NK-92 treated with Interleukin-12 subunit alpha and Interleukin-12 subunit beta, amount 100 ng/mL, for 24 hours (cell line): ENCODE data around the gene FKTN.
"Not testable (repeated sequence)": the region's sequence is repeated elsewhere in the genome, so short reads cannot be mapped to it uniquely, and the experiment has no call there.

Experiments used
- DNase-seq: peaks from one replicate; lab custom pipeline; 2025; lab: John Stamatoyannopoulos, UW

Gene FKTN

DNA sequence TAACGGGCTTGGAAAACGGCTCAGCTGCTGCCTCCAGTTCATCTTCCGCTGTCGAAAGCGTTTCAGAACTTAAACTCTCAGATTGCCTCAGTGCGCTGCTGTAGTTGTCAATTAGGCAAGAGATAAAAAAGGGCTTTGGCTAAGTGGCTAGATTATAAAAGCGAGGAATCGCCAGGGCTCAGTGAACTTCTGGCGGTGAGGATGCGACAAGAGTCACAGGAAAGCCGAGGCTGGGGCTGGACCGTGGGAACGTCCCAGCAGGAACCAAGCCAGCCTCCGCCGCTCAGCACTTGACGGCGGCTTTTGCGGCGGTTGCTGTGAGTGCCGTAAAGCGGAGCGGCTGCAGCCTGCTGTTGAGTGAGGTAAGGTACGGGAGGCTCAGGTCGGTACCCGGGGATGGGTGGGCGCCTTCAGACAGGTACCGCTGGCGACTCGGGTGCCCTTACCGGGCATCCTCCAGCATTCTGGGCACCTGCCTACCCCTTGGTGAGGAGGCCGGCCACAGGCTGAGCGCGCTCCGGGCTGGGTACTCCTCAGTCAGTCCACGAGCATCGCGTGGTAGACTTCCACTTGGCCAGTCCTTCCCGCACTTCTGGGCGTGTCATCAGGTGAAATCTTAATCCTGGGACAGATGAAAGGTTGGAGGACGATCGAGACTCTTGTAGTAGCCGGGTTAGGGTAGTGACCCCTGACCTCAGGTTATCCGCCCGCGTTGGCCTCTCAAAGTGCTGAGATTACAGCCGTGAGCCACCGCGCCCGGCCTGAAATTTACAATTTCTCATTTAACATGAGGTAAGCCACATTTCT is at the start of gene FKTN:
Gene FKTN, plus strand, starts transcription at position 328 of the 807 bp plus-strand sequence. CDS start 16,902 bp downstream, outside the sequence.
- DNase-seq: peak; percentile 63

DNA sequence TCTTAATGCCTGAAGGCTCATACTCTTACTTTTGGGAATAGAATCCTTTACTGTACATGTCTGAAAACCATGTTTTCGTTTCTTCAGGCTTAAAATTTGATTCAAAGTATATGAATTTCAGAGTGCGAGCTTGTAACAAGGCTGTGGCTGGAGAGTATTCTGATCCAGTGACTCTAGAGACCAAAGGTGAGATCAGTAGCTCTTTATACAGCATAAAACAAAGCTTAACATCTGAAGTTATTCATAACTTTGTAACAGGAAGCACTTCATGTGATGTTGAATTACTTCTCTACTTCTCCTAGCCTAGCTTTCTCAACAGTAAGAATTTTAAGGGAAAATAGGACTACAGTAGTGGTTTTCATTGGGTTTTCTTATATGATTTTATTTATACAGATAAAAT is 49.4 kb upstream of the FKTN start:
- DNase-seq: no peak

DNA sequence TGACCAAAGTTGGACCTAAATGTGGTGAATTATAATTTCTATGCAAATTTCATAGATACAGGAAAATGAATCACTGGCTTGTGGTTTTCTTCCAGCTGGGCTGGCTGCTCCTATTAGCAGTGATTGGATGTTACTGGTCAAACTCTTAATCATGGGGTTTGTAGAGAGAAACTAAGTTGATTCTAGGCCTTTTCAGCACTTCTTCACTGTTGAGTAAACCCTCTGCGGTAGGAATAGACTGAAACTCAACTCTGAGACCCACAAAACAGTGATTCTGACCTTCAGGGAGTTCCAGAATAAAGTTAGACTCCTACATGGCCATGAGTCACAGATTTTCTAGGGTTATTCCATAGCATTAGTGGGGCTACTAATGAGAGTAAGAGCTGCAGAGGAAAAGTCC is 47.9 kb upstream of the FKTN start:
- DNase-seq: no peak

DNA sequence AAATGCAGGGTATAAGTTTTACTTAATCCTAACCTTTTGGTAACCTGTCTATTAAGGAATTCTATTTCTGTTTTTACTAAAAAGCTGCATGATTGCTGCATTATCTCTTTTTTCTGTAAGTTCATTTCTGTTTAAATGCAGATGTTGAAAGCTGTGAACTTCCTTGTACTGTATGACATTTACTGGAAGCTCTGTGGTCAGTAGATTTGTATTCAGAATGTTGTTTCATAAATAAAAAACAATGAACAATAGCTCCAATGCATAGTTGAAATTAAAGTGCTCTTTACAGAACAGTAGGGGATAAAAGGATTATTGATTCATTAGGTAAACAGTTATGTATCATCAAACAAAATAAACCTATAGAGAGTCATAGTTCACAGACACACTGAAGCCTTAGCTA is 46.5 kb upstream of the FKTN start:
- no peak for DNase-seq

DNA sequence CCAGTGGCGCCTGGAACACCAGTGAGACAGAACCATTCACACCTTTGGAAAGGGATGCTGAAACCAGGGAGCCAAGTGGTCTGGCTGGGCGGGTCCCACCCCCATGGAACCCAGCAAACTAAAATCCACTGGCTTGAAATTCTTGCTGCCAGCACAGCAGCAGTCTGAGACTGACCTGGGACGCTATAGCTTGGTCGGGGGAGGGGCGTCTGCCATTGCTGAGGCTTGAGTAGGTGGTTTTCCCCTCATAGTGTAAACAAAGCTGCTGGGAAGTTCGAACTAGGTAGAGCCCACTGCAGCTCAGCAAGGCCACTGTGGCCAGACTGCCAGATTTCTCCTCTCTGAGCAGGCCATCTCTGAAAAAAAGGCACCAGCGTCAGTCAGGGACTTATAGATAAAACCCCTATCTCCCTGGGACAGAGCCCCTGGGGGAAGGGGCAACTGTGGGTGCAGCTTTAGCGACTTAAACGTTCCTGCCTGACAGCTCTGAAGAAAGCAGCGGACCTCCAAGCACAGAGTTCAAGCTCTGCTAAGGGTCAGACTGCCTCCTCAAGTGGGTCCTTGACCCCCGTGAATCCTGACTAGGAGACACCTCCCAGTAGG is 42.0 kb upstream of the FKTN start:
- no peak for DNase-seq

DNA sequence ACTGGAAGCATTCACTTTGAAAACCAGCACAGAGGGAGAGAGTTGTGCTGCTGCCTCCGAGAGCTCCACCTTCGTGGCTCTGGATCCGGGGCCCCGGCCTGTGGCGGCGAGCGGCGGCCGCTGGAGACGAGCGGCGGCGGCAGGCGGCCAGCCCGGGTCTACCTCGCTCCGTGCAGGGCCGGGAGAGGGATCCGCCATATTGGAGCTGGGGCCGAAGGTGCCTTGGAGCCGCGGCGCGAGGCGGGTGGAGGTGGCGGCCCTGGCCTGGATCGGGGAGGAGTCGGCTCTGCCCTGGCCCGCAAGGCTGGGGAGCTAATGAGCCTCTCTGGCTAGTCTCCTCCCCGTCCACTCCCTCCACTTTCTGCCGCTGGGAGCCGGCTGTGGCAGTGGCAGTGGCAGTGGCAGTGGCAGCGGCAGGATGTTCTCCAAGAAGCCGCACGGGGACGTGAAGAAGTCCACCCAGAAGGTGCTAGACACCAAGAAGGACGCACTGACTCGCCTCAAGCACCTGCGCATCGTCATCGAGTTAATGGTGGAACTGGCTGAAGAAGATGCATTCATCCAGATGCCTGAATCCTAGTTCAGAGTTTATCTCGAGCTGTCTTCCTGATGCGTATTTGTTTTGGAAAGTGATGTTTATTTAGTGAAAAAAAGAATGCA is 38.1 kb upstream of the FKTN start:
- DNase-seq: peak; percentile 7

DNA sequence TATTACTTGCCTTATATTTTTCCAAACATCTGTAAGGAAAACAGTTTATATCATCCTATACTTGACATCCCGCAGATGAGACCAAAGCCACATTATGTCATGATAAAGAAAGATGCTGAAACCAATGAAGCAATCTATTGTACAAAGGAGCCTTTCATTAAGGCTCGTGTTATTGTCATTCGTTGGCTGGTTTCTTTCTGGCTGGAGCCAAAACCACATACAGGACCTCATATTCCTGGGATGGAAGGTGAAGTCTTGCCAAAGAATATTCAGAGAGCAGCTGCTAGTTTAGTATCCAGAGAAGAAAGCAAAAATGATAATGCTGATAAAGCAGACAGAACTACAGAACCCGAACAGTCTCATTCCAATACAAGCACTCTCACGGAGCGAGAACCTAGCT is 36.9 kb upstream of the FKTN start:
- DNase-seq: not testable (repeated sequence)

DNA sequence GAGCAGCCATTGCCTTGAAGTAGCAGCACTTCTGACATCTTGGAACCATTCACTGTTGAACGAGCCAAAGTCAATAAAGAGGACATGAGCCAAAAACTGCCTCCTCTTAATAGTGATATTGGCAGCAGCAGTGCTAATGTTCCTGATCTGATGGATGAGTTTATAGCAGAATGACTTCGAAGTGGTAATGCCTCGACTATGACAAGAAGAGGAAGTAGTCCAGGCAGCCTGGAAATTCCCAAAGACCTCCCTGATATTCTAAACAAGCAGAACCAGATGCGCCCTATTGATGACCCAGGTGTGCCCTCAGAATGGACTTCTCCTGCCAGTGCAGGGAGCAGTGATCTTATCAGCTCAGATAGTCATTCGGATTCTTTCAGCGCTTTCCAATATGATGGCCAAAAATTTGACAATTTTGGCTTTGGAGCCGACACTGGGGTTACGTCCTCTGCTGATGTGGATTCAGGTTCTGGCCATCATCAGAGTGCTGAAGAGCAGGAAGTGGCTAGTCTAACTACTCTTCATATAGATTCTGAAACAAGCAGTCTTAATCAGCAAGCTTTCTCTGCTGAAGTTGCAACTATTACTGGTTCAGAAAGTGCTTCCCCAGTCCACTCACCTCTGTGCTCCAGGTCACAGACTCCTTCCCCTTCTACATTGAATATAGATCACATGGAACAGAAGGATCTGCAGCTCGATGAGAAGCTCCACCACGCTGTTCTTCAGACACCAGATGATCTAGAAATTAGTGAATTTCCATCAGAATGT is 35.1 kb upstream of the FKTN start:
- not testable (repeated sequence) for DNase-seq

DNA sequence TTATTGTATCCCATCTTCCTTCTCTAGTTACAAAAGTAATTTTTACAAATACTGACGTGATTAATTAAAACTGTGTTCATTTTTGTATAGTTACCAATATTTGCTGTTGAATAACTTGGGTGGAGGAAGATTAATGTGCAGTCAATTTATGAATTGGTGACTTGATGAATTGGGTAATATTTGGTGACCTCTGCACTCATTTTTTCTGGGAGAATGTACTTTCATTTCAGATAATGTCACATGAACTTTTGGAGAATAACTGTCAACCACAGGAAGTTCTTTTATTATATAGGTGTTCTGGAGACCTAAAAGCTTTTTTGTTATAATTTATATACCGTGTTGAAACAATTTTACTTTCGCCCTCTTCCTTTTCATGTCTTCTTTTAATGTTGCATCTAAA is 26.4 kb upstream of the FKTN start:
- DNase-seq: no peak

DNA sequence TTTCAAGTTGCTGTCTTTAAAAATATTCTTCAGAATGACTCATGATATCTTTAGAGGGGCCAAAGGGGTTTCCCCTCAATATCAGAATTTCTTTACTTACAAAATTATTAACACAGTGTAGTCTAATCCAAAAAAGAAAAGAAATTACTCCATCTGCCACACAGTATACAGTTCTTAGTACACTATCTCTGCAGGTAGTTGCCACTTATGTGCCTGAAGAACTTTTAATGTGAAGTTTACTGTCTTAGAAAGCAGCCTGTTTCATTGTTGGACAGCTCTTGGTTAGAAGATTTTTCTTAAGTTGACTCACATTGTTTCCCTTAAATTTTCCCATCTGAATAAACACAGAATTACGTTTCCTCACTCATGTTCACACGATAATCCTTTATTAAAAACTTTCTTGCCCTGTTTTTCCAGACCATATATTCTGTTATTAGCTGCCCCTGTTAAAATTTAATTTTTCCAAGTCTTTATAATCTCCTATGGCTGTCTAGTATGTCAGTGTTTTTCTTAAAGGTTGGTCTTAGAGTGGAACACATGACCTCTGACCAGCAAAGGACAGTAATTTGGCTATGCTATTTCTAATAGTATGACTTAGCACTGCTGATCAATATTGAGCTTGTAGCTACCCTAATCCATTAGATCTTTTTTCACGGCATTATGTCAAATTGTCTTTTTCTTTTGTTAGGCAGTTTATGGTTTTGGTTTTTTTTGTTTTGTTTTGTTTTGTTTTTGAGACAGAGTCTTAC is 21.8 kb upstream of the FKTN start:
- no peak for DNase-seq

DNA sequence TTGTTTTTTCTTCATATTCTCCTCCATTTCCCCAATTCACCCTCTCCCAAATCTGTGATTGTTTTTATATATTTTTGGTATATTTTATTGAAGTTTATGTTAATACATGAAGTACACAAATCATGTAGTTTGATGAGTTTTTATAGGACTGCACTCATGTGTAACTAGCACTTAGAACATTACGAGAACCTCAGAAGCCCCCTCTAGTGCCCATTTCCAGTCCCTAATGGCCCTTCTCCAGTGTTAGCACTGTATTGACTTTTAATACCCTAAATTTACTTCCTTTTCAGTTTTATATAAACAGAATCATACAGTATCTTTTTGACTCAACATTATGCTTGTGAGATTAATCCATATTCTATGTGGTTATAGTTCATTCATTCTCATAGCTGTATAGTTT is 18.5 kb upstream of the FKTN start:
- no peak for DNase-seq

DNA sequence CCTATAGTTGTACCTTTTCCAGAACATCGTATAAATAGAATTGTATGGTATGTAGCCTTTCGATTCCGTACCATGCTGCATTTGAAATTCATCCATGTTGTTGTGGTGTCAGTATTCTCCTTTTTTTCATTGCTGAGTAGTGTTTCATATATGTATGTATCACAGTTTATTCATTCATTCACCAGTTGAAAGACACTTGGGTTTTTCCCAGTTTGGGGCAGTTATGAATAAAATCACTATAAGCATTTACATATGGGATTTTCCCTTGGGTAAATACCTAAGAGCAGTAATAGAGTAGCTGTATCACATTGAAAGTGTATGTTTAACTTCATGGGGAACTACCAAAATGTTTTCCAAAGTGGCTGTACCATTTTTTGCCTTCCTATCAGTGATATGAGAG is 16.1 kb upstream of the FKTN start:
- no peak for DNase-seq

DNA sequence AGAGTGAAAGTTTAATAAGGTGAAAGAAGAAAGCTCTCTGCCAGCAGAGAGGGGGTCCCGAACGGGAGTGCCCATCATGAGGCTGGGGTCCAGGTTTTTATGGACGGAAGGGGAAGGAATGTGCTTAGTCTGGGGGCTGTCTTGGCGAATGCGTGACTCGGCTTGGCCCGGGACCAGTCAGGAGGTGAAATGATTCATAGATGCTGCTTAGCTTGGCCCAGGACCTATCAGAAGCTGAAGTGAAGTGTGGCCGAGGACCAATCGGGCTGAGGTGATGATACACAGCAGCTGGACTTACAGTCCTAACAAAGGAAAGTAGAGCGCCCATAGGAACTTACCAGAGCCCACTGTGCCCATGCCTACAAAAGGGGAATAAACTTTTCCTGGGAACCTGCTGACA is 3.9 kb upstream of the FKTN start:
- no peak for DNase-seq

DNA sequence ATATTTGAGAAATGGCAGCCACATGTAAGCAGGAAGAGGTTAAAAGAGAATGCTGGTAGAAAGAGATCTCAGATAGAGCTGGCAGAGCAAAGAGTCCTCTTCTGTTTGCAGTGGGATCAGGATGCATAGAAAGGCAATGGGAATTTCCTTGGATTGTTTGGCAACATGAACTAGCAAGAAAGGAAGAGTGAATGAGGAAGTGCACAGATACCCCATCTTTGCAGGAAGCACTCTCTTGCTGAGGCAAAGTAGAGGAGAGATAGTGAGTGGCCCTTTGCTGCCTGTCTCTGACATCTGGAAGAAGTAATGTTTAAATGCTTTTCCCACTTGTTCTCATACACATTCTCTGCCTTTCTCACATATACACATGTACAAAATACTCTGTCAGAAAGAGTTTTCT is 14.5 kb downstream of the FKTN start:
- DNase-seq: no peak

DNA sequence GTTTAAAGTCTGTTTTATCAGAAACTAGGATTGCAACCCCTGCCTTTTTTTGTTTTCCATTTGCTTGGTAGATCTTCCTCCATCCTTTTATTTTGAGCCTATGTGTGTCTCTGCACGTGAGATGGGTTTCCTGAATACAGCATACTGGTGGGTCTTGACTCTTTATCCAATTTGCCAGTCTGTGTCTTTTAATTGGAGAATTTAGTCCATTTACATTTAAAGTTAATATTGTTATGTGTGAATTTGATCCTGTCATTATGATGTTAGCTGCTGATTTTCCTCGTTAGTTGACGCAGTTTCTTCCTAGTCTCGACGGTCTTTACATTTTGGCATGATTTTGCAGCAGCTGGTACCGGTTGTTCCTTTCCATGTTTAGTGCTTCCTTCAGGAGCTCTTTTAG is 22.0 kb downstream of the FKTN start:
- DNase-seq: not testable (repeated sequence)

DNA sequence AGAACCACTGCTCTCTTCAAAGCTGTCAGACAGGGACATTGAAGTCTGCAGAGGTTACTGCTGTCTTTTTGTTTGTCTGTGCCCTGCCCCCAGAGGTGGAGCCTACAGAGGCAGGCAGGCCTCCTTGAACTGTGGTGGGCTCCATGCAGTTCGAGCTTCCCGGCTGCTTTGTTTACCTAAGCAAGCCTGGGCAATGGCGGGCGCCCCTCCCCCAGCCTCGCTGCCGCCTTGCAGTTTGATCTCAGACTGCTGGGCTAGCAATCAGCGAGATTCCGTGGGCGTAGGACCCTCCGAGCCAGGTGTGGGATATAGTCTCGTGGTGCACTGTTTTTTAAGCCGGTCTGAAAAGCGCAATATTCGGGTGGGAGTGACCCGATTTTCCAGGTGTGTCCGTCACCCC is 23.6 kb downstream of the FKTN start:
- DNase-seq: not testable (repeated sequence)

DNA sequence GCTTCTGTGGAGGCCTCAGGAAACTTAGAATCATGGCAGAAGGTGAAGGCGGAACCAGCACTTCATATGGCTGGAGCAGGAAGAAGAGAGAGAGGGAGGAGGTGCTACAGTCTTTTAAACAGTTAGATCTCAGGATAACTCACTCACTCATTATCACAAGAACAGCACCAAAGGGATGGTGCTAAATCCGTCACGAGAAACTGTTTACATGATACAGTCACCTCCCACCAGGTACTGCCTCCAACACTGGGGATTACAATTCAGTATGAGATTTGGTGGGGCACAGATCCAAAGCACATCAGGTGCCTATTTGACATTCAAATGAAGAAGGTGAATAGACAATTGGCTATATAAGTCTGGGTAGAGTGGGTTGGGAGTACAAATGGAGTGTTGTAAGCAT is 35.2 kb downstream of the FKTN start:
- DNase-seq: no peak

DNA sequence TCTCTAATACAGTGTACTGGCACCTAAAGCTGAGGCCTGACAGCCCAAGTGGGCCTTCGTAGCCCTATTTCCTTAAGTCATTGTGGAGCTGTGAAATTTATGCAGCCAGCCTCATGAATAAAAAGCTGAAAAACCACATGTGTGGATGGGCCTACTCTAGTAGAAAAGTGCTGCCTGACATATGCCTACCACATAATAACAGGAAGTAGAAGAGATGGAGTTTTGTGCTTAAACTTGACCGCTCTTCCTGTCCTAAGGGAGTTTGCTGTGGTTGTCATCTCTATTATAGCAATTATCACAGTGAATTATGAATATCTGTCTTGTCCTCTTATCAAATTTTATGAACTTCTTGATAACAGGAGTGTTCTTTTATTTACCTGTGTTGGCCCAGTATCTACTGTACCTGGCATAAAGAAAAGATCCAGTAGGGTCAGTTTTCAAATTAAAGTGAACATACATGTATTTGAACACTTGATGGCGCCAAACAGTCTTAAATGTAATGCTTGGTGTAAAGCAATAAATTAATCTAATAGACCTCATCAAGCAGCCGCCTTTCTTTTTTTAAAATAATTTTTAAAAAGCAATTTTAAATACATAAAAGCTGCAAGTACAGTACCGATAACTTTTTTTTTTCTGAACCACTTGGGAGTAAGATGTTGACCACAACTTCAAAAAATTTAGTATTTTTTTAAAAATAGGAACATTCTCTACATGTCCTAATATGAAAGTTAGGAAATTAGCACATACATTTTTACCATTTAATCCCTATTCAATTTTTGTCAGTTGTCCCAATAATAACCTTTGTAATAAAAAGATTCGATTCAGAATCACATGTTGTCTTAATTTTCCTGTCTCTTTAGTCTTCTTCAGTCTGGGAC is 51.0 kb downstream of the FKTN start:
- no peak for DNase-seq

DNA sequence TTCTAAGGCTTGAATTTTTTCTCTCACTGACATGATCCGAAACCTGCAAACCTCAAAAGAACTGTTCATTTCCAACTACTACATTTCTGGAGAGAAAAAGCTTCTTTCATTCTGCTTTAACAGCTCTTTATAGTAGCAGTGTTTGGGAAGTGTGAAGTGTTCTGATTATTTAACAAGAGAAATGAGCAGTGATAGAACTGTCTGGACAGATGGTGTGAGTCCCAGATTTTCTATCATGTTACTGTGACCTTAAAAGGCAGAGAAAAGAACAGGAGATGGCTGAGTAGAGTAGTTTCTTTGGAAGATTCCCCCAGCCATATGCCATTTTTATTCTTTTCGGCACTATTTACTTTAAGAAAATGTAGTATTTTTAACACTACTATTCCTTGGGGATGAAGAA is 63.1 kb downstream of the FKTN start:
- DNase-seq: no peak

DNA sequence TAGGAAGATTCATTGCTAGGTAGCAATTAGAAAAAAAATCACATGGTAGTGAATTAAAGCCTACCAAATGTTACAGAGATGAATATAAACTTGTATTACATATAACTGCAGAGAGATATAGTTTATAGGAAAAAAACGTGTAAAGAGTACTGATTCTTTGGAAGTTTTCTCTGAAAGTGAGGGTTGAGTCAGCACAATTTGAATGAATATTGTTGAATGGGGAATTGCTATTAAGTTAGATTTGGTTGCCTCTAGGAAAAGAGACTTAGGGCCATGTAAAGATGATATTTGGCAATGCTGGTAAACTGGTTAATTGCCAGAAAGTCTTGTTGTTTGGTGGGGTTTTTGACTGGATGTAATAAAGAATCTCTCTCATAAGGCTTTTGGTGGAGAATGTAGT is 67.2 kb downstream of the FKTN start:
- no peak for DNase-seq

DNA sequence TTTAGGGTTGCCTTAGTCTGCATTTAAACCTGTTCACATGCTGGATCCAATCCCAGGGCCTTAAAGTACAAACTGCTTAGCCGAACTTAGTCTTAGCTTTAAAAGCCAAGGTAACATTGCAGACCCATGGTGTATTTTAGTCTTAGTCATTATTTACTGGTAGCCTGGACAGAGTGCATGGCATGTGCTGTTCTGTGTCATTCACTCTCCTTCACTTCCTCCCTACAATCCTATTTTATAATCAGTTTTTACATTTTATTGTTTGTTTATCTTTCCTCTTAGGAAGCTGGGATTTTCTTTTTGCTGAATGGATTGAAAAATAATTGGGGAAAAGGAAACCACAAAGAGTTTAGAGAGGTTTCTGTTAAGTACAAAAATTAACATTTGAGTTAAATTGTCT is 74.9 kb downstream of the FKTN start:
- no peak for DNase-seq
